Measurements from ENCODE around the gene CACNA1C. TPM values are rescaled to one million over a fixed set of nuclear protein-coding genes. Genes with fewer than 3 reads are reported as not detected.

Gene CACNA1C
- total RNA-seq, 1 experiment from 2014 or later: 3.7 TPM

- TF ChIP-seq EZH2 (IDR thresholded peaks at IDR 0.05; ENCODE audit: borderline replicate concordance, low read depth, low read length, poor library complexity, severe bottlenecking) (no peak), CTCF (conservative IDR thresholded peaks at IDR 0.05; ENCODE audit: low read depth, low read length) (no peak)
- no peaks in the 10 kb centered on the region for H3K4me1 ChIP-seq (ENCODE audit: insufficient read depth, low read length, poor library complexity, severe bottlenecking)
- no peak overlapping the region for H3K27ac ChIP-seq (ENCODE audit: low read depth, low read length, poor library complexity, severe bottlenecking)
- H3K4me3 ChIP-seq (ENCODE audit: low read depth, low read length, poor library complexity, severe bottlenecking): no peak overlapping the region
- ChIA-PET POLR2A (ENCODE audit: low non-redundant PET) (no interaction called here), CTCF (no interaction called here)
- BruUV-seq (replicated peaks): no TSS peak
- H3K36me3 ChIP-seq (ENCODE audit: insufficient read depth, low read length, poor library complexity, severe bottlenecking): no peaks in the 10 kb centered on the region
- no peaks in the 10 kb centered on the region for H3K27me3 ChIP-seq (replicated peaks; ENCODE audit: insufficient read depth, low read depth, low read length, poor library complexity)
- intact Hi-C loops (cut with micrococcal nuclease; ENCODE audit: unreplicated experiment): loop anchor here (10.0 kb wide), 1 partner anchor 201 kb away; no protein-coding TSS in a partner anchor
- no peak for DNase-seq (ENCODE audit: low spot score)
- no peaks in the 10 kb centered on the region for H3K9me3 ChIP-seq (ENCODE audit: low read depth, low read length, poor library complexity, severe bottlenecking)
These were observed 330.7 kb downstream of the CACNA1C start for GRCh38 chr12:2383325-2384028.

GRCh38 chr12:2384029-2384386 lies 331.2 kb downstream of the CACNA1C start:
- Histone ChIP-seq H3K4me1 (ENCODE audit: insufficient read depth, low read length, poor library complexity, severe bottlenecking) (no peaks in the 10 kb centered on the region), H3K27ac (ENCODE audit: low read depth, low read length, poor library complexity, severe bottlenecking) (no peak overlapping the region), H3K9me3 (ENCODE audit: low read depth, low read length, poor library complexity, severe bottlenecking) (no peaks in the 10 kb centered on the region), H3K27me3 (replicated peaks; ENCODE audit: insufficient read depth, low read depth, low read length, poor library complexity) (no peaks in the 10 kb centered on the region), H3K36me3 (ENCODE audit: insufficient read depth, low read length, poor library complexity, severe bottlenecking) (no peaks in the 10 kb centered on the region), H3K4me3 (ENCODE audit: low read depth, low read length, poor library complexity, severe bottlenecking) (no peak overlapping the region)
- intact Hi-C loops (cut with micrococcal nuclease; ENCODE audit: unreplicated experiment): loop anchor here (10.0 kb wide), 1 partner anchor 201 kb away; no protein-coding TSS in a partner anchor
- CTCF ChIA-PET: no interaction called here
- POLR2A ChIA-PET (ENCODE audit: low non-redundant PET): no interaction called here
- no TSS peak for BruUV-seq (replicated peaks)
- DNase-seq (ENCODE audit: low spot score): no peak
- TF ChIP-seq EZH2 (IDR thresholded peaks at IDR 0.05; ENCODE audit: borderline replicate concordance, low read depth, low read length, poor library complexity, severe bottlenecking) (no peak), CTCF (conservative IDR thresholded peaks at IDR 0.05; ENCODE audit: low read depth, low read length) (no peak)

- H3K36me3 ChIP-seq (ENCODE audit: insufficient read depth, low read length, poor library complexity, severe bottlenecking): no peaks in the 10 kb centered on the region
- H3K4me3 ChIP-seq (ENCODE audit: low read depth, low read length, poor library complexity, severe bottlenecking): no peak overlapping the region
- no peak for DNase-seq (ENCODE audit: low spot score)
- POLR2A ChIA-PET (ENCODE audit: low non-redundant PET): no interaction called here
- no peaks in the 10 kb centered on the region for H3K4me1 ChIP-seq (ENCODE audit: insufficient read depth, low read length, poor library complexity, severe bottlenecking)
- H3K27me3 ChIP-seq (replicated peaks; ENCODE audit: insufficient read depth, low read depth, low read length, poor library complexity): no peaks in the 10 kb centered on the region
- H3K27ac ChIP-seq (ENCODE audit: low read depth, low read length, poor library complexity, severe bottlenecking): no peak overlapping the region
- CTCF ChIA-PET: no interaction called here
- H3K9me3 ChIP-seq (ENCODE audit: low read depth, low read length, poor library complexity, severe bottlenecking): no peaks in the 10 kb centered on the region
- intact Hi-C loops (cut with micrococcal nuclease; ENCODE audit: unreplicated experiment): loop anchor here (10.0 kb wide), 1 partner anchor 200 kb away; no protein-coding TSS in a partner anchor
- BruUV-seq (replicated peaks): no TSS peak
- TF ChIP-seq CTCF (conservative IDR thresholded peaks at IDR 0.05; ENCODE audit: low read depth, low read length) (no peak), EZH2 (IDR thresholded peaks at IDR 0.05; ENCODE audit: borderline replicate concordance, low read depth, low read length, poor library complexity, severe bottlenecking) (no peak)
These were observed 332.0 kb downstream of the CACNA1C start for GRCh38 chr12:2384533-2385351.

Data from A673 (cell line).